ENCODE results near the gene ZNF12. TPM values are rescaled to one million over a fixed set of nuclear protein-coding genes. Genes with fewer than 3 reads are reported as not detected.

The ZNF12 gene
- polyA plus RNA-seq, 3 donors from 2014 or later = 14.5 to 25.4 (median 18.4) TPM

- no peaks in the 10 kb centered on the region for H3K9me3 Mint-ChIP-seq
- H3K4me1 Mint-ChIP-seq = peaks cover 33 to 38% of the 10 kb centered on the region in 2 donors
- H3K36me3 Mint-ChIP-seq = peaks cover 0 to 7% (median 0%) of the 10 kb centered on the region in 3 donors
- no peak for DNase-seq
- H3K4me3 Mint-ChIP-seq = peak overlapping the region; percentile 79 to 90 (median 81)
- H3K27me3 Mint-ChIP-seq (ENCODE audit: low read depth in 3 of 3) = peaks cover 0 to 3% (median 1%) of the 10 kb centered on the region in 3 donors
- H3K27ac Mint-ChIP-seq = peak overlapping the region; percentile 79 to 95 (median 87)
These were observed 67.7 kb downstream of the ZNF12 start for GRCh38 chr7:6639032-6639431.

Other genes with a start within 250 kb of the ZNF12 start
- 10 to 100 TPM; 63.8 to 88.2 (median 75.8) TPM for gene KDELR2, start 222.8 kb downstream of the ZNF12 start, polyA plus RNA-seq
- gene GRID2IP, start 155.5 kb downstream of the ZNF12 start, polyA plus RNA-seq = under 1 TPM in 1 of 3 donors, not detected in 2; 0.21 TPM
- 100 to 1,000 TPM in 1 of 3 donors, 10 to 100 TPM in 2; 60.5 to 135 (median 69.4) TPM for gene ZDHHC4, start 129.5 kb downstream of the ZNF12 start, polyA plus RNA-seq
- 10 to 100 TPM; 20.9 to 47.1 (median 30.8) TPM for gene INTS15, start 116.9 kb downstream of the ZNF12 start, polyA plus RNA-seq
- 1 to 10 TPM in 2 of 3 donors, under 1 TPM in 1; 0.83 to 5.5 (median 3.4) TPM for gene ZNF853, start 91.3 kb downstream of the ZNF12 start, polyA plus RNA-seq
- 1 to 10 TPM in 2 of 3 donors, under 1 TPM in 1; 0.97 to 3.5 (median 1.7) TPM for gene ZNF316, start 69.6 kb downstream of the ZNF12 start, polyA plus RNA-seq
- gene RSPH10B2, start 47.2 kb upstream of the ZNF12 start, polyA plus RNA-seq = not detected
- 10 to 100 TPM; 19.4 to 46.7 (median 35.5) TPM for gene CCZ1B, start 119.3 kb upstream of the ZNF12 start, polyA plus RNA-seq